BLaER1 treated with 17β-estradiol and CSF1 and Interleukin-3, amounts not matched to agents 10 nM and 100 nM (cell line): ENCODE data around the gene DDX54.

ENCODE experiments used
- H3K27ac ChIP-seq, 11 experiments: shearing (Covaris generic); formaldehyde crosslinking; 2 replicates each; pipeline ENCODE4 v1.8.1; 2022
- H3K27me3 ChIP-seq, 11 experiments: shearing (Covaris generic); formaldehyde crosslinking; 2 replicates each; pipeline ENCODE4 v1.8.1; 2022
- H3K36me3 ChIP-seq, 11 experiments: shearing (Covaris generic); formaldehyde crosslinking; 2 replicates each; pipeline ENCODE4 v1.8.1; 2022
- H3K4me1 ChIP-seq, 10 experiments: shearing (Covaris generic); formaldehyde crosslinking; 2 replicates each; pipeline ENCODE4 v1.8.1; 2022
- H3K4me2 ChIP-seq, 11 experiments: shearing (Covaris generic); formaldehyde crosslinking; 2 replicates each; pipeline ENCODE4 v1.8.1; 2022
- H3K4me3 ChIP-seq, 10 experiments: shearing (Covaris generic); formaldehyde crosslinking; 2 replicates each; pipeline ENCODE4 v1.8.1; 2022
- H3K9ac ChIP-seq, 11 experiments: shearing (Covaris generic); formaldehyde crosslinking; 2 replicates each; pipeline ENCODE4 v1.8.1; 2022
- H3K9me3 ChIP-seq, 11 experiments: shearing (Covaris generic); formaldehyde crosslinking; replicated peaks in 1 of 11; 2 replicates each; pipeline ENCODE4 v1.8.1; 2022
- H4K20me1 ChIP-seq, 11 experiments: shearing (Covaris generic); formaldehyde crosslinking; 2 replicates each; pipeline ENCODE4 v1.8.1; 2022
- Cebpa-rat ChIP-seq, 11 experiments: shearing (Covaris generic); IDR thresholded peaks; 2 replicates each; pipeline ENCODE4 v1.8.1; 2022

Gene DDX54, protein sequence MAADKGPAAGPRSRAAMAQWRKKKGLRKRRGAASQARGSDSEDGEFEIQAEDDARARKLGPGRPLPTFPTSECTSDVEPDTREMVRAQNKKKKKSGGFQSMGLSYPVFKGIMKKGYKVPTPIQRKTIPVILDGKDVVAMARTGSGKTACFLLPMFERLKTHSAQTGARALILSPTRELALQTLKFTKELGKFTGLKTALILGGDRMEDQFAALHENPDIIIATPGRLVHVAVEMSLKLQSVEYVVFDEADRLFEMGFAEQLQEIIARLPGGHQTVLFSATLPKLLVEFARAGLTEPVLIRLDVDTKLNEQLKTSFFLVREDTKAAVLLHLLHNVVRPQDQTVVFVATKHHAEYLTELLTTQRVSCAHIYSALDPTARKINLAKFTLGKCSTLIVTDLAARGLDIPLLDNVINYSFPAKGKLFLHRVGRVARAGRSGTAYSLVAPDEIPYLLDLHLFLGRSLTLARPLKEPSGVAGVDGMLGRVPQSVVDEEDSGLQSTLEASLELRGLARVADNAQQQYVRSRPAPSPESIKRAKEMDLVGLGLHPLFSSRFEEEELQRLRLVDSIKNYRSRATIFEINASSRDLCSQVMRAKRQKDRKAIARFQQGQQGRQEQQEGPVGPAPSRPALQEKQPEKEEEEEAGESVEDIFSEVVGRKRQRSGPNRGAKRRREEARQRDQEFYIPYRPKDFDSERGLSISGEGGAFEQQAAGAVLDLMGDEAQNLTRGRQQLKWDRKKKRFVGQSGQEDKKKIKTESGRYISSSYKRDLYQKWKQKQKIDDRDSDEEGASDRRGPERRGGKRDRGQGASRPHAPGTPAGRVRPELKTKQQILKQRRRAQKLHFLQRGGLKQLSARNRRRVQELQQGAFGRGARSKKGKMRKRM

DNA sequence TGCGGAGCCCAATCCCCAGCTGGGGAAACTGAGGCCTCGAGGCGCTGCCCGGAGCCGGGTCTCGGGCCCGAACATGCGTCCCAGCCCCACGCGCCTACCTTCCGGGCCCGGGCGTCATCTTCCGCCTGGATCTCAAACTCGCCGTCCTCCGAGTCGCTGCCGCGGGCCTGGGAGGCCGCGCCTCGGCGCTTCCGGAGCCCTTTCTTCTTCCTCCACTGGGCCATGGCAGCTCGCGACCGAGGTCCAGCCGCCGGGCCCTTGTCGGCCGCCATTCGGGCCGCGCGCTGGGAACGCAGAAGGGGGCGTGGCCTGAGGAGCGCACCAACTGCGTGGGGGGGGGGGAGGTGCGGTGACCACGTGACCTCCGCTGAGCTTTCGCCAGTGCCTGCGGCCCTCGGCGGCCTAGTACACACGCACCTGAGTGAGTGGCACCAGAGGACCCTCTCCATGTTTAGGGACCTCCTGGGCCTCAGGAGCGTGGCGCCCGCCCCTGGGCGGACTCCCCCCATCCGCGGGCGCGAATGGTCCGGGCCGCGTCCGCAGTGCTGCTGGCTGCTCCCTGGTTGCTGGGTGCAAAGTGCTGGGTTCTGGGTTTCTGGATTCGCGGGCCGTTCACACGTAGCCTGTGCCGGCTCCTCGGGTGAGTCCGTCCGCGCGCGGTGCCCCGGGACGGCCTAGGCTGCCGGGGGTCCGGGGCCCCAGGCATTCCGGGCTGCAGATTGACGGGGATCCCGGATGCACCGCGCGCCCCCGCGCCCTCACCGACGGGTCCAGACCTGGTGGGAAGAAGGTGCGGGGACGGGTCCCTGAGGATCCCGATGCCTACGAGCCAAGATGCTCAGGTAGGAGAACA, at the start of gene DDX54, which contains the start of gene RITA1:
DDX54 (minus strand) TSS at position 299 of the 853 bp plus-strand sequence; CDS start at position 272, 27 bp downstream.
RITA1 (plus strand) TSS at position 542 of the 853 bp plus-strand sequence. CDS start 1,026 bp downstream, outside the sequence.
- Histone ChIP-seq H3K27ac (peak within 1 kb of the TSS; percentile 95 to 100 (median 99)), H3K27me3 (no peaks in the 10 kb centered on the region), H3K4me3 (peak within 1 kb of the TSS; percentile 77 to 97 (median 88)), H3K4me1 (peaks cover 31 to 47% (median 36%) of the 10 kb centered on the region in 10 experiments), H3K9me3 (no peaks in the 10 kb centered on the region), H4K20me1 (peaks cover 0 to 76% (median 50%) of the 10 kb centered on the region in 11 experiments; a peak in 17 of 22 replicates), H3K9ac (peak within 1 kb of the TSS; percentile 95 to 100 (median 99)), H3K36me3 (peaks cover 24 to 72% (median 57%) of the 10 kb centered on the region in 11 experiments), H3K4me2 (peak within 1 kb of the TSS; percentile 74 to 97 (median 93))
- no peak for TF ChIP-seq Cebpa-rat (IDR thresholded peaks at IDR 0.05)

DNA sequence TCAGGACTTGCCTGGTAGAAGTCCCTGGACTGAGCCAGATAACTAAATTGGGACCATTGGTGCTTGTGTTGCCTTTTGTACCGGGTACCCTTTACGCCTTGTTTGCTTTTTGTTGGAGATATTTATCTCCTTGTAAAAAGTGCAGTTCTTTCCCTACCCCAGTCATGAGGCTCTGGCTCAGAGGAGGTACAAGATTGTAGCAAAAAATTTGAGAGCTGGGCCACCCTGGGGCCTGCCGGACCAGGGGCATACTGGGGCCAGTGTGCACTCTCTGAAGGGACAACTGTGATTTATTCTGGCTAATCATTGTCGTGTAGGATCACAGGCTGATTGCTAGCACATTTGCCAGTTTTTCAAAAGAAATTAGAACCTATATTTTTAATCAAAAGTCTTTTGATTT, 49.2 kb upstream of the DDX54 start:
- Histone ChIP-seq H3K4me3 (no peak overlapping the region), H4K20me1 (peaks cover 0 to 66% (median 0%) of the 10 kb centered on the region in 11 experiments; a peak in 7 of 22 replicates), H3K9ac (no peak overlapping the region), H3K27ac (no peak overlapping the region), H3K27me3 (peaks cover 0 to 44% (median 30%) of the 10 kb centered on the region in 11 experiments; a peak in 12 of 22 replicates), H3K9me3 (peaks cover 0 to 7% (median 0%) of the 10 kb centered on the region in 11 experiments; a peak in 5 of 22 replicates), H3K4me2 (peak overlapping the region in 3 of 11 experiments; percentile 89 to 98 (median 96); a peak in 5 of 22 replicates), H3K4me1 (peaks cover 51 to 100% (median 65%) of the 10 kb centered on the region in 10 experiments), H3K36me3 (peaks cover 0 to 83% (median 0%) of the 10 kb centered on the region in 11 experiments; a peak in 9 of 22 replicates)
- TF ChIP-seq Cebpa-rat (IDR thresholded peaks at IDR 0.05), result no peak

DNA sequence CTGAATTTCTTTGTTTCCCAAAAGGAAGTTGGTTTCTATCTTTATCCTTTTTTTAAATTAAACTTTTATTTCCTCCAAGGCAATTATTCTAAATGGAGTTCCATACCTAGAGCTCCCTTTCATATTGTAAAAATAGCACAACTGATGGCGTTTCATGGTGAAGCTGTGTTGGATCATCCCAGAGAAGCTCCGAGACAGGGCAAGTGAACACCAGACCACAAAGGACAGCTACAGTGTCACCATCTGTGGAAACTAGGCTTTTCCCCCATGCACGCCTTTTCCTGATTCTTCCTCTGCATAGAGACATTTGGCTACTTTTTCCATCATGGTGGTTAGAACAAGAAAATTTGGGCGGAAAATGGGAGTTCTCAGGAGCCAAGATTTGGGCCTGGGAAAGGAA, 48.7 kb upstream of the DDX54 start:
- H3K9ac ChIP-seq, result peak overlapping the region in 1 of 11 experiments; percentile 65; a peak in 1 of 22 replicates
- H3K27ac ChIP-seq, result peak overlapping the region in 3 of 11 experiments; percentile 57 to 81 (median 77); a peak in 4 of 22 replicates
- H3K4me2 ChIP-seq, result peak overlapping the region in 10 of 11 experiments; percentile 64 to 98 (median 80); a peak in 16 of 22 replicates
- H3K27me3 ChIP-seq, result peaks cover 0 to 44% (median 28%) of the 10 kb centered on the region in 11 experiments; a peak in 12 of 22 replicates
- H3K9me3 ChIP-seq, result peaks cover 0 to 7% (median 0%) of the 10 kb centered on the region in 11 experiments; a peak in 5 of 22 replicates
- no peak for TF ChIP-seq Cebpa-rat (IDR thresholded peaks at IDR 0.05)
- peaks cover 49 to 100% (median 65%) of the 10 kb centered on the region in 10 experiments for H3K4me1 ChIP-seq
- peaks cover 0 to 60% (median 0%) of the 10 kb centered on the region in 11 experiments; a peak in 7 of 22 replicates for H4K20me1 ChIP-seq
- peaks cover 0 to 82% (median 0%) of the 10 kb centered on the region in 11 experiments; a peak in 9 of 22 replicates for H3K36me3 ChIP-seq
- H3K4me3 ChIP-seq, result no peak overlapping the region

DNA sequence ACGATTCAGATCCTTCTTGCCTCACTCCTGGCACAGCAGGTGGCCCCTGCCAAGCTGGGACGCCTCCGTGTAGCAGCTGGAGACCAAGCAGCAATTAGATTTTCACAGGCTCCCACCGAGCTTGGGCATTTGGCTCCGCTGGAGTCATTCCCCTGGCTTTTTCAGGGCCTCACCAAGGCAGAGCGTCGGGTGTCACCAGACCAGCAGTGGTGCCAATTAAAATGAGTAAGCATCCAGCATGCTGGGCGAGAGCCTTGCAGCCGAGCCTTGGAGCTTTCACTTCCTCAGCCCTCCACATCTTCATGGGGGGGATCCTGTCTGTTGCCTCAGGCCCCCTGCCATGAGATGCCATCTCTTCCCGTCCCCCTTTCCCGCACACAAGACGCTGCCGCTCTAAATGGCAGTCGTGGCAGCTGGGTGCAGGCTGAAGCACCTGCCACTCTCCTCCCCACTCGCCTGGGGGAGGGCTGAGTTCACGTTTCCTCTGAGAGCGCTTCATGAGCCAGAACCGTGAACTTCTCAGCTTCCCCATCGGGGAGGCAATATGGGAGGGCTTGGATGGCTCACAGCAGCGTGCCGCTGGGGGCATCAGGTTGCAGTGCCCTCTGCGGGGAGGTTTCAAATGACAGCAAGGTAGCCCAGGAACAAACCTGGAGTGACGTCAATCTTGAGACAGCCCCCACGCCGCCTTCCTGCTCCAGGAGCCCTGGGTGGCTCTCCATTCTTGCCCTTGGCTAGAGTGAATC, 47.7 kb upstream of the DDX54 start:
- Histone ChIP-seq H3K36me3 (peaks cover 0 to 82% (median 0%) of the 10 kb centered on the region in 11 experiments; a peak in 9 of 22 replicates), H3K27ac (peak overlapping the region in 9 of 11 experiments; percentile 10 to 81 (median 77); a peak in 15 of 22 replicates), H3K4me3 (peak overlapping the region in 4 of 10 experiments; percentile 17 to 45 (median 26); a peak in 5 of 20 replicates), H3K4me2 (peak overlapping the region; percentile 64 to 98 (median 78)), H3K27me3 (peaks cover 0 to 38% (median 19%) of the 10 kb centered on the region in 11 experiments; a peak in 12 of 22 replicates), H3K9ac (peak overlapping the region in 8 of 11 experiments; percentile 7 to 73 (median 66); a peak in 13 of 22 replicates), H4K20me1 (peaks cover 0 to 51% (median 0%) of the 10 kb centered on the region in 11 experiments; a peak in 6 of 22 replicates), H3K4me1 (peaks cover 39 to 100% (median 61%) of the 10 kb centered on the region in 10 experiments), H3K9me3 (peaks cover 0 to 7% (median 0%) of the 10 kb centered on the region in 11 experiments; a peak in 5 of 22 replicates)
- no peak for TF ChIP-seq Cebpa-rat (IDR thresholded peaks at IDR 0.05)

DNA sequence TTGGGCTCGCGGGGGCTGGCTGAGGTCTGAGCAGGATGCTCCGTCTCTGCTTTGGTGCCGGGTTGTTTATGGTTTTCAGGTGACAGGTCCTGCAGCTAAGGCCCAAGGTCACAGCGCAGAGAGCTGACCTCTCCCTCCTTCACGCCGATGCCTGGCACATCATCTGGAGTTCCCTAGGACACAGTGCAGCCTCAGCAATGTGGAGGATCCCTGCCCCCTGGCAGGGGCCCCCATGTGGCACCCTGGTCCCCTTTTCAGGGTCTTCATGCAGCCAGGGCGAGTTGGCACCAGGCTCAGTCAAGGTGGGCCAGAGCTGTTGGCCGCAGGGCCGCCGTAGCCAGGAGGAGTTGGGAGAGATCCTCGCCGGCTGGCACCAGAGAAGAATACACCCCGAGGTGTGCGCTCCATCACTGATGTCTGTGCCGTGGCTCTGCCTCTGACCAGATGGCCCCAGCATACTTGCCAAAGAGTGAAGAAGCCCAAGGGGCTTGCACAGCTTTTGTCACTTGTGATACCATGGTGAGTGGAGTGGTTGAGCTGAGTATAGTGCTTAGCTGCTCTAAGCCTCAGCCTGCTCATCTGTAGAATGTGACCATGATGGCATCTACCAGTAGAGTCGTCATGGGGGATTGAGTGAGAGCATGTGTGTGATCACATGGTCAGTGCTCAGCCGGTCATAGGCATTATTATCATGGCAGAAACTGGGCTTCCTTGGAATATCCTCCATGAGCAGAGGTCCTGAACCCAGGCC, 47.0 kb upstream of the DDX54 start:
- Histone ChIP-seq H3K36me3 (peaks cover 0 to 83% (median 0%) of the 10 kb centered on the region in 11 experiments; a peak in 9 of 22 replicates), H3K4me1 (peaks cover 40 to 100% (median 61%) of the 10 kb centered on the region in 10 experiments), H3K27me3 (peaks cover 0 to 45% (median 21%) of the 10 kb centered on the region in 11 experiments; a peak in 13 of 22 replicates), H3K4me3 (peak overlapping the region in 2 of 10 experiments; percentile 17 to 30; a peak in 1 of 20 replicates), H4K20me1 (peaks cover 0 to 43% (median 0%) of the 10 kb centered on the region in 11 experiments; a peak in 6 of 22 replicates), H3K4me2 (peak overlapping the region; percentile 64 to 98 (median 78)), H3K9ac (peak overlapping the region in 8 of 11 experiments; percentile 7 to 73 (median 66); a peak in 12 of 22 replicates), H3K9me3 (peaks cover 0 to 7% (median 0%) of the 10 kb centered on the region in 11 experiments; a peak in 5 of 22 replicates), H3K27ac (peak overlapping the region in 9 of 11 experiments; percentile 10 to 81 (median 77); a peak in 15 of 22 replicates)
- no peak for TF ChIP-seq Cebpa-rat (IDR thresholded peaks at IDR 0.05)
